Raji (cell line): ENCODE results near the gene SPOCK1.

Experiments
- POLR2A ChIP-seq: IDR thresholded peaks from 2 replicates; pipeline ENCODE4 v1.6.1; 2011; ENCODE audit warnings: low read depth, low read length, control low read depth; ENCODE audit not compliant: insufficient read depth

The SPOCK1 gene

GRCh38 chr5:137345396-137345795, 153.7 kb downstream of the SPOCK1 start:
- TF ChIP-seq POLR2A: no peak

DNA sequence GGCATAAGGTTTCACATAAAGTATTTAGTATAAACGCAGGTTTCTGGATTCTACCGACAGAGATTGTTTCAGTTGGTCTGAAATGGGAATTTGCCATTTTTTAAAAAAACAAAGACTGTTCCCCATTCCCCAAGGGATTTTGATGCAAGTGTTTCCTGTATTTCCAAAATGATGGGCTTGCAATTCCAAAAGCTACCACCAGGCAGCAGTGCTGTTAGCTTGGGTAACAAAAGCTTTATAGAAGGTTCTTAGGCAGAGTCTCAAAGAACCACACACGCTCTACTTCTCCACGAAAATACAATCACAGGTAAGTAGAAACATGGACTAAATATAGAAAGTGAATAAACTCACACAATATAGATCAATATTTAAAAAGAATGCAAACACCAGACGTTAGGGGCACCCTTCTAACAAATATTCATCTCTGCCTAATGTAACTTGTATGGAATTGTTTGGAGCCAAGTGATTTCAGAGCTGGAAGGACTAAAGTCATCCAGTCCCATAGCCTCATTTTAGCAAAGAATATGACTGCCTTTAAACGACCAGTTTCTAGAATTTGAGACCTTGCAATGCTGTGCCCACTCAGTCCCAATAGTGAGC, 154.3 kb downstream of the SPOCK1 start:
- no peak for TF ChIP-seq POLR2A

GRCh38 chr5:137344021-137344420, 155.1 kb downstream of the SPOCK1 start:
- TF ChIP-seq POLR2A: no peak

GRCh38 chr5:137342764-137343163, 156.4 kb downstream of the SPOCK1 start:
- TF ChIP-seq POLR2A: no peak

DNA sequence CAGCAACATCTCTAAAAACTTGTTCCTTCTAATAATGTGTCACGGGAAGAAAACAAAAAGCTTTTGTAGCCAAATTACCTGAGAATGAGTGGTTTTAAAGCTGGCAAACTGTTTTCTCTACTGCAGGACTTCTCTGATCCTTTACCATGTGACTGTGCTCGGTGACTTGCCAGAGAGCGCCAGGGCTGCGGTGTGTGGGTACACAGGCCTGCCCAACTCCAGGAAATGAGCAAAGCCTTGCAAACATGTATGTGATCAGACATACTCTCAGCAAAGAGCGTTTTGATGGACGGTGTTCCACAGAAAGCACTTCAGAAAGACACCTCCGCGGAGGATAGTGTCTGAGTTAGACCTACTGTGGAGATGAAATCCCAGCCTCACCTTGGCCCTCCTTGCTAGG, 157.3 kb downstream of the SPOCK1 start:
- TF ChIP-seq POLR2A: no peak

GRCh38 chr5:137340881-137341280, 158.2 kb downstream of the SPOCK1 start:
- no peak for TF ChIP-seq POLR2A

- TF ChIP-seq POLR2A: no peak
Measured at GRCh38 chr5:137336565-137337120, 162.5 kb downstream of the SPOCK1 start.

DNA sequence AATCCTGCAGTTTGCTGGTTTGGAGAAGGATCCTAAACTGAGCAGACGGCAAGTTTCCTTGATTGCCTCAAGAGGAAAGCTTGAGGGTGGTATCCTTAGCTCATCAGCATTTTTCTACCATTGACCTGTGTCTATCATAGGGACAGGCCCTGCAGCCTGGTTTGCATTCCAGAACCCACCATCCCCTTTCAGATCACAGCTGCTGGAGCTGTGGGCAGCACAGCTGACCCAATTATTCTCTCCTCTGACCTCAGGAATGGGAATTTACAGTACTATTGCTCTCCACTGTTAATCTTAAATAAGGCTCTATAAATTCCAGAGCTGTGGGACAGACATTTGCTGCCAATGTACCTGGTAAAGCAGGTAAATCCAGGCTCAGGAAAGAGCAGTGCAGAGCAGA, 163.0 kb downstream of the SPOCK1 start:
- no peak for TF ChIP-seq POLR2A

DNA sequence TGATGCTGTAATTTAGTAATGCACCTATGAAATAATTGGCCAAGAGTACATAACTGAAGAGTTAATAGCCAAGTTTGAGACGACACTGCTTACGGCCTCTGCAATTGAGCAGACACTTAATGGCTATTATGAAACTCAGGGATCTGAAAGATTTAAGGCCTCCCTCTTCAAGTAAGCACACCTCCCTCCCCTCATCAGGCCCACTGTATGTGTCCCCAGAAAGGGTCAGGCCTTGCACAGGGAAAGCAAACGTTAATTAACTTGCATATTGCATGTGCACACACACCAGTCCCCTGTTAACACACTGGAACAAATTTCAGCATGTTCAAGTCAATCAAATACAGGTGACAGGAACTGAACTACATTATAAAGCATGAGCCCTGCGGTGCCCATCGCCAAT, 163.6 kb downstream of the SPOCK1 start:
- TF ChIP-seq POLR2A: no peak

GRCh38 chr5:137333928-137334327, 165.2 kb downstream of the SPOCK1 start:
- no peak for TF ChIP-seq POLR2A

- TF ChIP-seq POLR2A: no peak
Measured at GRCh38 chr5:137333475-137333874, 165.7 kb downstream of the SPOCK1 start.

- TF ChIP-seq POLR2A: no peak
Measured at GRCh38 chr5:137332296-137332695, 166.8 kb downstream of the SPOCK1 start.

GRCh38 chr5:137329586-137330296, 169.4 kb downstream of the SPOCK1 start:
- no peak for TF ChIP-seq POLR2A

- no peak for TF ChIP-seq POLR2A
Measured at GRCh38 chr5:137328991-137329390, 170.1 kb downstream of the SPOCK1 start.

GRCh38 chr5:137328463-137328862, 170.7 kb downstream of the SPOCK1 start:
- no peak for TF ChIP-seq POLR2A

DNA sequence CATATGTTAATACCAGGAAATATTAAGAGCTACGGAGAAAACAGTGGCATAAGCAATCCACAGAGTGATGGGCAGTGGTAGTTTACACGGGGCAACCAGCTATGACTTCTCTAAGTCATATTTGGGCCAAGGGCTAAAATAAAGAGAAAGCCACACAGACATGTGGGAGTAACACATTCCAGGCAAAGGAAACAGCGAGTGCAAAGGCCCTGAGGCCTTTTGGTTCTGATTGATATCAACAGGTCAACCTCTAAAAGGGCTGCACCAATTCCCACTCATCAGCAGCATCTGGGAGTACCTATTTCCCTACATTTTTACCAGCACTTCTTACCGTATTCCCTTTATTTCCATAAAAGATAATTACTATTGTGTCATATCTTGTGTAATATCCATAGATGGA, 173.4 kb downstream of the SPOCK1 start:
- TF ChIP-seq POLR2A: no peak
